ENCODE results near the gene CWC27.

DNA sequence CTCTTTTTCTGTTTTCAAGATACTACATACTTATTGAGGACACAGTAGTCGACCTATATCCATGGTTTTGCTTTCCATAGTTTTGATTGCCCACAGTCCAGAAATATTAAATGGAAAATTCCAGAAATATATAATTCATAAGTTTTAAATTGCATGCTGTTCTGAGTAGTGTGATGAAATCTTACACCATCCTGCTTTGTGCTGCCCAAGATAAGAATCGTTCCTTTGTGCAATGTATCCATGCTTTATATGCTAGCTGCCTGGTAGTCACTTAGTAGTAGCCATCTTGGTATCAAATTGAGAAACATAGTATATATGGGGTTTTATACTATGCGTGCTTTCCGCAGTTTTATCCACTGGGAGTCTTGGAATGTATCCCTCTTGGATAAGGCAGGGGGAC lies 59.0 kb downstream of the CWC27 start:
- no peak for TF ChIP-seq CTCF (IDR thresholded peaks at IDR 0.05)
- no peak for TF ChIP-seq POLR2A (IDR thresholded peaks at IDR 0.05)
- TF ChIP-seq EP300 (IDR thresholded peaks at IDR 0.05) = no peak
